GM19452 (cell line): ENCODE measurements around the gene INSYN1.

Source experiments
- ATAC-seq: cut with Tn5 transposase; IDR thresholded peaks from one replicate; pipeline ENCODE4 v1.9.1; 2021; ENCODE audit not compliant: unreplicated experiment

Gene INSYN1

GRCh38 chr15:73779974-73780373, 26.8 kb upstream of the INSYN1 start:
- no peak for ATAC-seq

- no peak for ATAC-seq
These were observed 24.6 kb upstream of the INSYN1 start for GRCh38 chr15:73777741-73778140.

GRCh38 chr15:73773428-73773827, 20.3 kb upstream of the INSYN1 start:
- ATAC-seq, result no peak

DNA sequence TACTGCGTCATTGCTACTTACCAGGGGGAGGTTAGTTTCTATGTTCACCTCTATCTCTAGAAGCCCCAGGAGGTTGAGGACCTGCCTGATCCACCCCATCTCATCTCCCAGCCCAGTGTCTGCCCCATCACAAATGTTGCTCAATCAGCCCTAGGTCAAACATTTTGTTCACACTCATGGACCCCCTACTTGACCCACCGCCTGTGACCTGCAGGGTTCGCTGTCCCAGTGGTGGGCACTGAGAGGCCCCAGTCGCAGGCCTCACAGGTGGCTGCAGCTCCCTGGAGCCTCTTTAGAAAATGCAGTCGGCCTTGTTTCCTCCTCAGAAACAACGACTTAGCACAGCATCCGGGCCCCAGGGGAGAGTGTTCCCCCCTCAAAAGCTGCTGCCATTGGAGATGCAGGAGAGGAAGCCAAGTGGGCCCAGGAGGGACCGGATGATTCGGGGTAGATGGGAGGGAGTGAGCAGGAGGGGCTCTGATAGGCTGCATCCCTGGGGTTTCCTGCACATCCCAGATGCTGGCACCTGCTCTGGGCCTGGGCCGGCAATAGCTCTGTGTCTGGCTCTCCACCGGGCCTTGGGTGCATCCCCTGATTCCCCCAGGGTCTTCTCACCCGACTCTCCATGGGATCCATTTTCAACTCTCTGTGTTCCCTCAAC, 18.4 kb upstream of the INSYN1 start:
- no peak for ATAC-seq

GRCh38 chr15:73770050-73770449, 16.9 kb upstream of the INSYN1 start:
- no peak for ATAC-seq

- no peak for ATAC-seq
These were observed 14.8 kb upstream of the INSYN1 start for GRCh38 chr15:73767806-73768501.

DNA sequence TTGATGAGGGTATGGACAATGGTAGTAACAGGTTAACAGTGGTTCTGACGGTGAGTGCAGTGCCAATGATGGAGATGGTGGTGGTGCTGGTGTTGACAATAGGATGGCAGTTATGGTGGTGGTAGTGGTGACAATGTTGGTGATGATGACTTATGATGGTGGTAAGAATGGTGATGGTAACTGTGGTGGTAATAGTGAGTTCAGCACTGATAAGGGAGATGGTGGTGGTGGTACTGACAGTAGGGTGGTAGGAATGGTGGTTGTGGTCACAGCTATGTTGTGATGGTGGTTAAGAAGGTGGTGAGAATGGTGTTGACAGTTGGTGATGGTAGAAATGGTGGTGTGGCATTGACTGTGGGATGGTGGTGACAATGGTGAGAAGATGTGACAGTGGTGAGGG, 13.4 kb upstream of the INSYN1 start:
- no peak for ATAC-seq

DNA sequence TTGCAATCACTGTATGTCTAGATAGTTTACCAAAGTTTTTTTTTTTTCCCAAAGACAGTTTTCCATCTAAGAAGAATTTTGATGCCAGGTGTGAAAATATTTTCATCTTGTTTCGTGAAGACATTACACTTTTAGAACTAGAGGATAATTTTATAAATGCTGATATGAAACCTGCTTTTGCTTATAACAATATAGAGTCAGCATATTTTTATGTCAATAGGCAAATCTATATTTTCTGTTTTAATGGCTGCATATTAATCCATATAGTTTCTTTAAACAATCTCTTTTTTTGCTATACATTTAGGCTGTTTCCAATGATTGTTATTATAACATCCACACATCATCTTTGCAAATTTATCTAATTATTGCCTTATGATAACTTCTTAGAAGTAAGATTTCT, 12.6 kb upstream of the INSYN1 start:
- no peak for ATAC-seq

DNA sequence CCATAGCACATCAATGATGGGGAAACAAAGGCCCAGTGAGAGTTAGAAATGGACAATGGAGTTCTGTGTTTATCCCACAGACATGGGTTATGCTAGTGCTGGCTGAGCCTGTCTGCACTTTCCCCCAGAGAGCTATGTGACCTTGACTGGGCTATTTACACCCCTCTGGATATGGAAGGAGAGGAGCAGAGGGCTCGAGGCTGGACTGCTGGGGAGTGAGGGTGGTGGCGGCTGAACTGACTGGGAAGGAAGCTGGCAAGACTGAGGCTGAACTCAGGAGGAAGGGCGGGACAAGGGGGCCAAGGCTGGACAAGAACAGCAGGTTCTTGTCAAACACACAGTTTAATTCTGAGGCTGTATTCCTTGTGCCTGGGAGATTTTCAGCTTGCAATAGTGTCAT, 10.8 kb upstream of the INSYN1 start:
- ATAC-seq, result no peak

DNA sequence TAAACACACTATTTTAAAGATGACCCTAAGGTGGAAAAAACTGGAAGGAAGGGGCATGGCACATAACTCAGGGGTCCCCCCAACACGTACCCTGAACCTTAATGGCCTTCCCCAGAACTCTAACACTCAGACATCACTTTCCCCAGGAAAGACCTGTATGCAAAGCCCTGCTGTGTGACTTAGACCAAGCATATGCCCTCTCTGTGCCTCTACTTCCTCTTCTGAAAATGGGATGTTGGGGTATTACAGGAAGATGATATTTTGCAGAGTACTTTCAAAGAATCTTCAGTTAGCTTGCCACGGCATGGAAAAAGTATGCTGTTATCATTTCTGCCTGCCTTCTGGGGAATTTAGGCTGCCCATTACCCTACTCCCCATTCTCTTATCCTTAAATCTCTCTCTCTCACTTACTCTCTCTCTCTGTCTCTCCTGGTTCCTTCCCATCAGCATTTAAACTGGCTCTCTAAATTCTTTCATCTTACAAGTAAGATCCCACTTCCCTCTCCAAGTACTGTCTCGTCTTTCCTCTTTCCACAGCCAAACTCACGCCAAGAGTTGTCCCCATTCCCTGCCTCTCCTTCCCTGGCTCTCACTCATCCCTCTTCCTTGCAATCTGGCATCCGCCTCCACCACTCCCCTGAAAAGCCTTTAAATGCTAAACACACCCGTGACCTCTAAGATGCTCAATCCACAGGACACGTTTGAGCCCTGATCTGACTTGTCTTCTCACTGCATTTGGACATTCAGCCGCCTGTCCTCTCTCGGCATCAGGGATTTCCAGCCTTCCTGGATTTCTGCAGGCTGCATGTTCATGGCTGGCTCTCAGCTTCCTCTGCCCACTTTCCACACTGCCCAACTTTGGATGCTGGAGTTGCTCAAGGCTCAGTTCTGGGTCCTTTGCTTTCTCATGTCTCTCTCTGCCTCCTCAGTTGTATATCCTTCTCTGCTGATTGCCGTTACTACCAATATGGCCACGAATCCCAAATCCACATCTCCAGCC, 7.5 kb upstream of the INSYN1 start:
- no peak for ATAC-seq

GRCh38 chr15:73758461-73758860, 5.3 kb upstream of the INSYN1 start:
- ATAC-seq, result no peak

DNA sequence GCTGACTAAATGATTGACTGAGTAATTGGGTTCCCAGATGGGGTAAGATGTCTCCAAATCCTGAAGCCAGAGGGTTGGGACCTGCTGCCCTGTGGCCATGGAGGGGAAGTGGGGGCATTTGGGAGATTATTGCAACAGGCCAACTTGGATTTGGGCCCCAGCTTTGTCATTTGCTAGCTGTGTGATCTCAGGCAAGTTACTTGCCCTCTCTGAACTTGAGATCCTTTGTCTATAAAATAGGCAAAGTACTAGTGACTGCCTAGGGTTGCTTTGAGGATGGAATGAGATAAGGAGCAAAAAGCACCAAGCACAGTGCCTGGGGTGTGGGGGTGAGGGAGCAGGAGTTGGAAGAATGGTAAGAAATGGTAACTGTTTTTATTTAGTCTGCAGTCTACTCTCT, 4.4 kb upstream of the INSYN1 start:
- no peak for ATAC-seq

DNA sequence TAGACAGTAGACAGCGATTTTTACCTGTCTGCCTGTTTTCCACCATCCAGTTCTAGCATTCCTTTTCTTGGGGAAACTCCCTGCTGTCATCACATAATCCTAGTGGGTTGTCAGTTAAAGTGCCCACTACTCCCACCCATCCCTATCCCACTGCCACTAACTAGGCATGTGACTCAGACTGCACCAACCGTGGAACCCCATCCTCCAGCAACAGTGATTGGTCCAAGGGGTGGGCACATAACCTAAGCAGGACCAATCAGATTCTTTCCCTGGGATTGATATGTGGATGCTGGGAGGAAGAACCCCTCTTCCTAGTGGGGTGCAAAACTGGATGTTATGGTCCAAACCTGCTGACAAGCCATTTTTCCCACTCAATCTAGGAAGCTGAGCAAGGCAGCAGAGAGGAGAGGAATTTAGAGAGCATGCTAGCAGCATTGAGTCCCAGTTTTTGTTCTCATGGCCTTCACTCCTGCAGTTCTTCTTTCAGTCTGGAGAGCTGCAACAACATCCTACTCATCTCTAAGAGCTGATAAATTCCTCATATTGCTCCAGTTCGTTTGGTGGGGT, 3.9 kb upstream of the INSYN1 start:
- ATAC-seq, result no peak

GRCh38 chr15:73756390-73756789, 3.2 kb upstream of the INSYN1 start:
- ATAC-seq, result no peak

- ATAC-seq, result no peak
These were observed 2.8 kb upstream of the INSYN1 start for GRCh38 chr15:73755946-73756345.

DNA sequence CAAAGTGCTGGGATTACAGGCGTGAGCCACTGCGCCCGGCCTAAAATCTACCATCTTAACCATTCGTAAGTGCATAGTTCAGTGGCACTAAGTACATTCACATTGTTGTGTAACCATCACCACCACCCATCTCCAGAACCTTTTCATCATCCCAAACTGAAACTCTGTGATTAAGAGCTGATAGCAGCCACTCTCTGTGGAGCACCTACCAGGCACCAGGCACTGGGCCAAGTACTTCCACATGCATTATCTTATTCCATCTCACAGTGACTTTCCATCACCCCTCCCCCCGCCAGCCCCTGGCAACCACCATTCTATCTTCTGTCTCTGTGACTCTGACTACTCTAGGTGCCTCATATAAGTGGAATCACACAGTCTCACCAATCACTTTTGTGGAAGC, 2.3 kb upstream of the INSYN1 start:
- ATAC-seq, result no peak

GRCh38 chr15:73754461-73754860, 1.3 kb upstream of the INSYN1 start:
- ATAC-seq, result no peak

DNA sequence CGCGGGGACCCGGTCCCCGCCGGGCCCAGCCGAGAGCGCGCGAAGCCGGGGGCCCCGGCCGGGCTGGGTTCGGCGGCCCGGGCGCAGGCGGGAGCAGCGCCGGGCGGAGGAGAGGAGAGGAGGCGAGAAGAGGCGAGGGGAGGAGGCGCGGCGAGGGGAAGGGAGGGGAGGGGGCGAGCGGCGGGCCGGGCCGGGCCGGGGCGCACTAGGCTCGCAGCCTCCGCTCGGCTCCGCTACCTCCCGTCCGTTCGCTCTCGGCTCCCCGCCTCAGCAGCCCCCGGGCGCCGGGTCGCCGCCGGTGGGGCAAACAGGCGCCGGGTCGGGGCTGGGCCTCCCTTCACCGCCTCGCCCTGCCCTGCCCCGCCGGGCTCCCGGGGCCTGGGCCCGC, 351 bp downstream of the INSYN1 start:
- ATAC-seq, result no peak

DNA sequence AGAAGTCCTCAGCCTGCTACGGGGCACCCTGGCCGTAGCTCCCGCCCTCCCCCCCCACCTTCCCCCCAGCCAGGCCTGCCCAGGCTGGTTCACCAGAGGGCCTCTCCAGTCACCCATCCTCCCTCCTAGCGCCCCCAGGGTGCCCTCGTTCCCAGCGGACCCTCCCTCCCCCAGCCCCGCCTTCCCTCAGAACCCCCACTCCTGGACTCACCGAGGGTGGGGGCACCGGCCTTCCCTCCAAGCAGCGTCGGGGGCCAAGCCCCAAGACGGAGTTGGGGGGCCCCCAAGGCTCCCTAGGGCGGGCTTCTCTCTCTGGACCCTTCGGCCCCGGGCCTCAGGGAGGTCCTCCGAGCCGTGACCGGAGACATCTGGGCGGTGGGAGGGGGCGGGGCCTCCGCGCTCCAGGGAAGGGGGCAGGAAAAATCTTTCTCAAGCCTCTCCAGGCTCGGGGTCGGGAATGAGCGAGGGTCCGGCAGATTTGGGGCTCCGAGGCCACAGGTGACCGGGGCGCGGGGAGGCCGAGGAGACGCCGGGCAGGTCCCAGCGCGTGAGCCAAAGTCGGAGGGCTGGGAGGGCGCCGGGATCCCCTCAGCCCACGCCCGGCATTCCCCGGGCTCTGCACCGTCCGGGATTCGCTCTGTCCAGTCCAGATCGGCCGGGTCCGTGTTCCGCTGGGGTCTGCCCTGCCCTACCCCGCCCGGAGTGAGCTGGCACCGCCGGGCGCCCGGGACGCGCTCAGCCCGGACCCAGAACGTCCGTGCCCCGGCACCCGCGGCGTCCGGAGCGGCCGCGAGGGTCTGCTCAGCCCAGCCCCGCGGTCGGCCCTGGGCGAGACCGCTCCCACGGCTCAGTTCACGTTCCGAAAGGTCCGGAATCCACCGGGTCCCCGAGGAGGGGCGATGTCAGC, 999 bp downstream of the INSYN1 start:
- no peak for ATAC-seq

GRCh38 chr15:73751511-73751898, 1.6 kb downstream of the INSYN1 start:
- ATAC-seq, result no peak
